SK-N-MC (cell line): ENCODE data around the gene SPACA7.

Experiments
- EZH2 ChIP-seq: fragments of 200-600 bp; sonication (generic); IDR thresholded peaks from one replicate; pipeline ENCODE4 v1.6.1; 2017; ENCODE audit warnings: antibody characterized with exemption
- FOXP2 ChIP-seq: optimal IDR thresholded peaks from 2 replicates; pipeline ENCODE3; 2011; ENCODE audit warnings: mild to moderate bottlenecking, moderate library complexity; ENCODE audit not compliant: insufficient read depth; ENCODE audit errors: extremely low read length, control extremely low read depth
- POLR2AphosphoS5 ChIP-seq: IDR thresholded peaks from 2 replicates; pipeline ENCODE4 v1.6.1; 2012; ENCODE audit warnings: mild to moderate bottlenecking, low read depth, low read length, borderline replicate concordance

DNA sequence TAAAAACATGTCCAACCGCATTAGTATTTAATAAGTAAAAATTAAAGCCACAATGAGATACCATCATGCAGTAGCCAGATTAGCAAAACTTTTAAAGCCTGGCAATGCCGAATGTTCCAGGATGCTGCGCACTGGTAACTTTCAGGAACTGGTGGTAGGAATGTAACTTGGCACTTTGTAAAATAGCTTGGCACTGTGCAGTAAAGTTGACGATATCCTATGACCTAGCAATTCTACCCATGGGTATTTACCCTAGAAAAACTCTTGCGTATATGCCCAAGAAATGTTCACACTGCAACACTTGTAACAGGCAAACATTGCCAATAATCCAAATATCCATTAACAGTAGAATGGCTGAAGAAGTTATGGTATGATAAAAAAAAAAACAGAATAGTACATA is 97.7 kb downstream of the SPACA7 start:
- no peak for TF ChIP-seq POLR2AphosphoS5
- no peak for TF ChIP-seq EZH2
- no peak for TF ChIP-seq FOXP2
